Stimulated activated CD8-positive, alpha-beta memory T cell treated with anti-CD3 and anti-CD28 coated beads, Interleukin-4, amount 100 ng/mL, for 4 hours (primary cell): ENCODE results near the gene TMEM225B.
"Not testable (repeated sequence)": the region's sequence is repeated elsewhere in the genome, so short reads cannot be mapped to it uniquely, and the experiment has no call there.

Experiments used
- DNase-seq, 2 donors: peaks; one replicate each; pipeline ENCODE4 v3.0.0-alpha.2; 2020; ENCODE audit warnings: low read depth in 2 of 2, low spot score in 1 of 2

TMEM225B gene

DNA sequence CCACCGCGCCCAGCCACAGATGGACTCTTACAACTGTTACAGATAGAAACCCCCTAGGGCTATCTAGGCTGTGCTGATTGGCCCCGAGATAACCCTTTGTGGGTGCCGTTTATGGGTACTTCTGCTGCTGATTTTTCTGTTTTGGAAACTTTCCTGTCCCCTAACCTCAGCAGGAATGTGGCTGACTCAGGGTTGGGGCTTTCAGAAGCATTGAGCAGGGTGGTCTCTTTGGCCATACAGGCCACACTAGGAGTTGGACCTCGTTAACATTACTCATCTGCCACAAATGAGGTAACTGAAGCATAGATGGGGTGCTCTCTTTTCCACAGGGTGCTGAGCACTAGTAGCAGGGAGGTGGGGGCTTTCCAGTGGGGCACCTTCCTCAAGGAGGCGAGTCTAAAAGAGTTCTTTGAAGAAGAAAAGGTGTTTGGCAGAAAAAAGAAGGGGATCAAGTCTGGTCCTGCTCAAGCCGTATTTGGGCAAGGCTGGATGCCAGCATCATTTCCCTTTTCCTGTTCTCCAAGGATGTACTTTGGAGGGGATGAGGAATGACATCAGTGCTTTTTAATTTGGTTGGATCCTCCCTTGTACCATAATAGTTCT is 25.1 kb downstream of the TMEM225B start:
- DNase-seq, result no peak

DNA sequence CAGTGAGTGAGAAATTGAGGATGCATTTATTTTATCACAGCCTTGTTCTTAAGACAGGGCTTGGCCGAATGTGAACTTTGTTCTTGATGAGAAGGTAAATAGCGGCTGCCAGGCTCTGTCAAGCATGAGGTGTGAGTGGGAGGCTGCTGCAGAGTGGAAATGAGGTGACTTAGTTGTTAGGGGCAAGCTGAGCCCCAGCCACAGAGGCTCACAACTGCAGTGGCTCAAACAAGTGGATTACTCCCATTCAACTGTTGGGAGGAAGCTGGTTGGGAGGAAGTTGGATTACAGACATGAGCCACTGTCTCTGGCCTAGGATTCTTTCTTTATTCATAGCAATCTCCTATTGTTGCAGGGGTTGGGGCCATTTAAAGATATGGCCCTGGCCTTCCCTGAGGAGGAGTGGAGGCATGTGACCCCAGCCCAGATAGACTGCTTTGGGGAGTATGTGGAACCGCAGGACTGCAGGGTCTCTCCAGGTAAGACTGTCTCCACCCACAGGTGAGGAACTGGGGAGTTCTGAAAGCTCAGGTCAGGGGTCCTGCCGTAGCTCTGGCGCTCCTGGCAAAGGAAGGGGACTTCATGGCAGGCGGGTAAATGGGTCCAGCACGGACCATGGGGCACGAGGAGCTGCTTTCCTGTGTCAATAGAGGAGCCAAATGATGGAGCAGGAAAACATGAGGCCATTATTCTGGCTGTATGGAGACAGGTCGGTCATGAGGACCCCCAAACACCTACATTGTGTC is 25.8 kb downstream of the TMEM225B start:
- no peak for DNase-seq

GRCh38 chr7:99624484-99624883 is 26.4 kb downstream of the TMEM225B start:
- peak in 1 of 2 donors; percentile 53 for DNase-seq

GRCh38 chr7:99625321-99625720 is 27.3 kb downstream of the TMEM225B start:
- no peak for DNase-seq

DNA sequence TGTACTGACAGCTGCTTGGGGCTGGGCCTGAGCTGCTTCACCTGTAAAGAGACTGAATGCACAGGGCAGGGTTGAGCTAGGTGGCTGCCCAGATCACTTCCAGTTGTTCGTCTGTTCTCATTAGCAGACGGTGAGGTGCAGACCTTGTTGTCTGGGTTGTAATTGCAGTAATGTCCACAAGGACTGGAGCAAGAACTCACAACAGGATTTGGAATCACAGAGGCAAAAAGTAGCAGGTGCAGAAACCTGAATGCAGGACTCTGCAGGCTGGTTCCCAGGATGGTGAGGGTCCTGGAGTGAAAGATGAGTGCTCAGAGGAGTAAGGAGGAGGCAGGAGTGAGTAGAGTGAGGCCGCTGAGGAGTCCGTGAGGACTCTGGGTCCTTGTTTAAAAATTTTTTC is 27.9 kb downstream of the TMEM225B start:
- no peak for DNase-seq

- DNase-seq, result no peak
Observed at GRCh38 chr7:99626661-99627060, 28.6 kb downstream of the TMEM225B start.

DNA sequence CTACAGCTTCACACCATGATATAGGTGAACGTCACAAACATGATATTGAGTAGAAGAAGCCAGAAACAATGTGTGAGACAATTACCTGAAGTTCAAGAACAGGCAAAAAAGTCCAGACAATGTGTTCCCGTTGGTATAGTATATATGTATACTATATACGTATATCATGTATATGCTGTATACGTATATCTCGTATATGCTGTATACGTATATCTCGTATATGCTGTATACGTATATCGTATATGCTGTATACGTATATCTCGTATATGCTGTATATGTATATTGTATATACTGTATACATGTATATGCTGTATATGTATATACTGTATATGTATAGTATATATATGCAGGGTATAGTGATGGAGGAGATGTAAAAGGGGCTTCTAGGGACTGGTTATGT is 29.4 kb downstream of the TMEM225B start:
- DNase-seq, result no peak

DNA sequence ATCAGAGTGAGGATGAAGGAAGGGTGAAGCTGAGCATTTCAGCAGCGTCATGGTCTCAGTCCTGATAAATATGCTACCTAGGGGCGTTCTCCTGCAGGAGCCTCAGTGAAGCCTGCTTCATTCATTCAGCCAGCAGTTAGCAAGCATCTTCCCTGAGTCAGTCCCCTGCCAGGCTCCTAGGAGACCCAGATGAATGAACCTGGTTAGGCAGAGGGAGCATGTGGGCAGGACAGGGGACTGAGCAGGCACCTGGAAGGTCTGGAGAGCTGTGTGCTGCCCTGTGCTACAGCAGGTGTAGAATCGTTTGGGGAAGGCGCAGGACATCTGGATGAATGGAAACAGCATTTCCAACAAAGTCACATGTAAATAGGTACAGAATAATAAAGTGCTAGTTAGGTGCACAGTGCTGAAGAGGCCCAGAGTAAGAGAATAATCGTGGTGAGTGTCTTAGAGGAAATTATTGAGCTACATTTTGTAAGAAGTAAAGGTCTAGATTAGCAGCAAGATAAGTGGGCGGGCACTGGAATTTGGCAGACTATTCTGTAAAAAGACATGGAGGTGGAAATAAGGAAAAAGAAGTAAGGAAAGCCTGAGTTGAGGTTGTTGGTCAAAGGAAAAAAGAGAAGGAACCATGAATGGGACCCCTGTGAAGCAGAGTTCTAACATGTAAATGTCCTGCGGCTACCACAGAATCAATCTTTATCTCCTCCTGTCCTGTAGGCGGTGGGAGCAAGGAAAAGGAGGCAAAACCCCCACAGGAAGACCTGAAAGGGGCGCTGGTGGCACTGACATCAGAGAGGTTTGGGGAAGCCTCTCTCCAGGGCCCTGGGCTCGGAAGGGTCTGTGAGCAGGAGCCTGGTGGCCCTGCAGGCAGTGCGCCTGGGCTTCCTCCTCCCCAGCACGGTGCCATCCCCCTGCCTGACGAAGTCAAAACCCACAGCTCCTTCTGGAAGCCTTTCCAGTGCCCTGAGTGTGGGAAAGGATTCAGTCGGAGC is 30.7 kb downstream of the TMEM225B start:
- DNase-seq, result no peak

DNA sequence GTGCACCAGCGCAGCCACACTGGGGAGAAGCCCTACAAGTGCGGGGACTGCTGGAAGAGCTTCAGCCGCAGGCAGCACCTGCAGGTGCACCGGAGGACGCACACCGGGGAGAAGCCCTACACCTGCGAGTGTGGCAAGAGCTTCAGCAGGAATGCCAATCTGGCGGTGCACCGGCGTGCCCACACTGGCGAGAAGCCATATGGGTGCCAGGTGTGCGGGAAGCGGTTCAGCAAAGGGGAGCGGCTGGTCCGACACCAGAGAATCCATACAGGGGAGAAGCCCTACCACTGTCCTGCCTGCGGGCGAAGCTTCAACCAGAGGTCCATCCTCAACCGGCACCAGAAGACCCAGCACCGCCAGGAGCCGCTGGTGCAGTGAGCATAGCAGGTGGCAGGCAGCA is 31.6 kb downstream of the TMEM225B start:
- no peak for DNase-seq

DNA sequence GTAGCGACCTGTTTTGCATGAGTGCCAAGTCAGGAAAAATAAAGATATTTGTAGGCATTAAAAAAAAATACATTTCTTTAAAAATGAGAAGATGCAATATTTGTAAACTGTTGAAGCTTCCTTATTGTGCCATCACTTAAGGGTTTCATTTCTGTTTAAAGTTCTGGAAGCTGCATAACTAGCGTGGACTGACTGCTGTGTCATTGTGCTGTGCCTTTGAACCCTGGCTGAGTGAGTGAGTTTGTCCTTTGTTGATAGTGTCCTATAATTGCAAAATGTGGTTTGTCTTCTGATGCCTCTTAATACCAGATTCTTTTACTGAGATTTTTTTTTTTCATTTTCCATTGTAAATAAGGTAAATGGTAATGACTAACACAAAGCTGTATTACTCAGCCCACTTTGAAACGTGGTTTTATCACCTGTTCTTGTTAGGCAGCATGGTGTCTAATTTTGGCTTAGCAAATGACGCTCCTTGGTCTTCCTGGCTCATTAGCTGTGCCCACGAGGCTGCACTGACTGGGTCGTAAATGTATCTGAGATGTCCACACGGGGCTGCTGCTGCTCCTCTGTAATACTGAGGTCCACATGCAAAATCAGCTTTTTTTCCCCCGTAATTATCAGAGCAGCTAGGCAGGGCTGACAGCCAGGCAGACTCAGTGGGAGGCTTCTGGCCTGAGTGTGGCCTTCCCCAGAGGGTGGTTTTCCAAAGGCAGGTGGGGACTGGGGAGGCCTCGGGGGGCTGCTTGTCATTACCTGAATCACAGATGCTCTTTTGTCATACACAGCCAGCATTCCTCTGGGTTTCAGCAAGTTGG is 33.4 kb downstream of the TMEM225B start:
- DNase-seq, result no peak

GRCh38 chr7:99637414-99637813 is 39.3 kb downstream of the TMEM225B start:
- not testable (repeated sequence) for DNase-seq

DNA sequence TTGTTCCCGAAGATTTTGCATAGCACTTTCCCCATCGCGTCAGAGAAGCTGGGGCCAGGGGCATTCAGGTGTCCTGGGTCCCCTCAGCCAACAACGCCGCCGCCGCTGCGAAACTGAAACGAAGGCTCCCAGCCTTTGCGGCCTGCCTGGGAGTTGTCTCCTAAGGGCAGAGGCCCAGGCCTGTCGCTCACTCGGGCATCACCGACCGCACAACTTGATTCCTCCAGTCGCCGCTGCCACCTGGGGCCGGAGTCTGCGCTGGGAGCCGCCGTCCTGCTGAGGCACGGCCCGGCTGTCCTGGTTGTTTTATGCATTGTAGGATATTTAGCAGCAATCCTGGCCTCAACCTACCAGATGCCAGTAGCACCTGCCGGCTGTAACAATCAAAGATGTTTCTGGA is 40.7 kb downstream of the TMEM225B start:
- DNase-seq, result no peak

- no peak for DNase-seq
Observed at GRCh38 chr7:99639267-99639666, 41.2 kb downstream of the TMEM225B start.

DNA sequence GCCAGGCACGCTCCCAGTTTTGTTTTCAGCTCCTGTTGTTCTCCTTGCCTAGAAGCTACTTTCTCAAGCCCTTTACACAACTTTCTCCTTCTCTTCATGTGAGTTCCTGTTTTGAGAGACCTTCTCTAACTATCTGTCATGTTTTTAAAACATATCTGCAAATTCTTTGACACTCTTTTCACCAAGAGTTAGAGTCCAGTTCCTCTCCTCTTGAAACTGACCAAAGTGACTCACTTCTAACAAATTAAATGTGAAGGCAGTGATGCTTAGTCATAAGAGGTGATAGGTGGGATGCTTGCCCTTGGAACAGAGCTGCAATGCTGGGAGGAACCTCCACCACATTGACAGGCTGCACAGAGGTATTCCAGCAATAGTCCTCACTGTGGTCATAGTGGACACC is 44.0 kb downstream of the TMEM225B start:
- no peak for DNase-seq

GRCh38 chr7:99643464-99643863 is 45.4 kb downstream of the TMEM225B start:
- DNase-seq, result no peak

GRCh38 chr7:99644431-99644830 is 46.4 kb downstream of the TMEM225B start:
- no peak for DNase-seq

- no peak for DNase-seq
Observed at GRCh38 chr7:99645590-99645989, 47.5 kb downstream of the TMEM225B start.

DNA sequence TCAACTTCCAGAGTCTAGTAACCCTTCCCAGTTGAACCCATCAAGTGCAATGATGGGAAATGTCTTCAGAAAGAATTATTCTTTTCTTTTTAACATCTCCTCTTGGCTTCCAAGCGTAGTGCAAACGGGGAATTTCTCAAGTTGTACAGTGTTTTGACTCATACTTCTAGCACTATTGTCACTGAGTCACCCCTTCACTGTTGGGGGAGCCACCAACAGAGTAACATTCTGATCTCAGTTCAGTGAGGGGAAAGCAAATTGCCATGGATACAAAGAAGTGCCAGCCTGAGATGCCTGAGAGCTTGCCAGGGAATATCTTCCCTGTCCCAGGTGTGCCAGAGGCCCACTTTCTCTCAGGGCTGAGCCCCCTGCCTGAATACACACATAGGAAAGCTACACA is 50.8 kb downstream of the TMEM225B start:
- DNase-seq, result no peak

GRCh38 chr7:99651290-99651689 is 53.2 kb downstream of the TMEM225B start:
- no peak for DNase-seq

- no peak for DNase-seq
Observed at GRCh38 chr7:99652671-99653070, 54.6 kb downstream of the TMEM225B start.

- not testable (repeated sequence) for DNase-seq
Observed at GRCh38 chr7:99653269-99653668, 55.2 kb downstream of the TMEM225B start.
